GM18861 (cell line): ENCODE measurements around the gene RSU1.
A peak's percentile ranks its signal among the peaks of the same experiment; 100 is the strongest.

Source experiments
- ATAC-seq: cut with Tn5 transposase; IDR thresholded peaks from one replicate; pipeline ENCODE4 v1.9.1; 2021; ENCODE audit not compliant: unreplicated experiment

RSU1 gene

DNA sequence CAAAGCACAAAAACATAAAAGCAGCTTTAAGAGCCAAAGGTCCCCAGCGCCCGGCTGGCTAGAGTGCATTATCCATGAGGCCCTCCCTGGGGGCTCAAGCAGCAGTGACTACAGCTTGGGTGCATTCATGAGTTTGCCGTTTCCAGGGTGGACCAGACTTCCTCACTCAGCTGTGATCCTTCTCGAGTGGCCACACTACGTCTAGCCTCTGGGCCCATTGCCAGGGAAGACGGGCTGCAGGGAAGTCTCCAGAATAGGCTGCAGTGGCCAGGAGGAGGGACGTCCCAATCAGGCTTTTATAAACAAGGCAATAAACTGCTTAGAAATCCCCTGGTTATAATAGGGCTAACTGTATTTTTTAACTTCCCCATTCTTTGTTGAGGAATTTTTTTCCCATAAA is 206.2 kb downstream of the RSU1 start:
- ATAC-seq, result no peak

GRCh38 chr10:16609211-16609610 is 208.0 kb downstream of the RSU1 start:
- ATAC-seq, result no peak

GRCh38 chr10:16606923-16607322 is 210.3 kb downstream of the RSU1 start:
- no peak for ATAC-seq

DNA sequence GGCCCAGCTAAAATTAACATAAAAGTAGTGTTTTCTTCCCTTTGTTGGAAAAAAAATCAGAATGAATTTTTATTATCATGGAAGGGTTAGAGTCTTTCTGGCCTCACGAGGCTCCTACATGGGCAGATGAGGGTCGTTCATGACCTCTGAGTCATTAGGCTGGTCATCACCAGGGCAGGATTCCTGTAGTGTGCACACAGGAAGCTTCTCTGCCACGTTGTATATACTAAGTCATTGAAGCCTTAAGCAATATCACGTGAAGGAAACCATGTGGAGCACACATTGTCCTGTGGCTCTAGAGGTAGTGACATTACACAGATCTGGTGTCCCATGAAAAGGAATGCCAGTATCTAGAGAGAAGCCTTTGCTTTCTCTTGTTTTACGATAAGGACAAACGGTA is 210.8 kb downstream of the RSU1 start:
- no peak for ATAC-seq

DNA sequence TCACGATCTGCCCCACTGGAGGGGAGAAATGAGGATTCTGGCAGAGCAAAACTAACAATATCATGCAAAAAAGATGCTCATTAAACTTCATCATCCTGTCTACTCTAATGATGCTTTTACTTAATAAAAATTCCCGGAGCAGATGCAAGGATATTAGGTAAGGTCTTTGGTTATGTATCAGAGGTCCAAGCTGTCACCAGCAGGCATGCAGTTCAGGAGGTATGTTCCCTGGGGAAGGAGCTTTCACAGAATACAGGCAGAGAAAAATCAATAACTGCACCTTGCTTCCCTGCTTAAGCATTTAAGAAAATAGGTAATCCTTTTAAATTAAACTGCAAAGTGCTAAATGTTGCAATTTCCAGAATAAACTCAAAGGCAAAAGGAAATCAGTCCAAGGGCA is 213.9 kb downstream of the RSU1 start:
- ATAC-seq, result no peak

GRCh38 chr10:16602104-16602775 is 215.0 kb downstream of the RSU1 start:
- ATAC-seq, result no peak

DNA sequence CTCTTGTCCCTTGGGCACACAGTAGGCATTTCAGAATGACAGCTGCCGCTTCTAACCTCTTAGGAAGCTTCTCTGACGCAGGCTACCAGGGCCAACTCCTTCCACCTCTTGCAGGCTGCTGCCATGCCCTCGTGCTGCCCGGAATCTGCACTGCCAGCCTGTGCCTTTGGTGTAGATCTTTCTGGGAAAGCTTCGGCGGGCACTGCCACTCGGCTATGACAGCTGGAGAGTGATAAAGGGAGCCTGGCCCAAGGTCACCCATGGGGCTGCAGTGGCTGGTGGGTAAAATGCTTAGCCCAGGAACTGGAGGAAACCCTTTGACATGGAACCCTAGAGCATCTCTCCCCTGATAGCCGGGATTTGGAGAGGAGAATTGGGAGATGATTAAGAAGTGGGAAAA is 217.6 kb downstream of the RSU1 start:
- no peak for ATAC-seq

DNA sequence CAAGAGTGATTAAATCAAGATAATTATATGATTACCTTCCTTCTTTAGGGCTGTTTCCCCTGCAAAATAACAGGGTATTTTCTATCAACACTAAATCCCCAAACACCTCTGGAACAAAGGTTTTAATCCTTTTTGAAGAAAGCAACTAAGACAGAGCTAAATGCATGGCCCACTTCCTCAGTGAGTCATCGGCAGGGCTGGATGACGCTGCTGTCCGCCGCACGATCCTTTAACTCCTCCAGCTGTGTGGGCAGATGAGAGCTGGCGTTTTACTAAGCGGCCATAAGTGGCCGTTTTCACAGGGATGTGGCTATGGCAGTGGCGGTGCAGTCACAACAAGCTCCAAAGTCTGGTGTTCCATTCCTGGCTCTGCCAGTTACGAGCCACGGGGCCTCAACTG is 219.6 kb downstream of the RSU1 start:
- no peak for ATAC-seq

GRCh38 chr10:16592378-16592777 is 224.8 kb downstream of the RSU1 start:
- no peak for ATAC-seq

- peak; percentile 87 for ATAC-seq
Measured at GRCh38 chr10:16586358-16587138, 230.7 kb downstream of the RSU1 start.

DNA sequence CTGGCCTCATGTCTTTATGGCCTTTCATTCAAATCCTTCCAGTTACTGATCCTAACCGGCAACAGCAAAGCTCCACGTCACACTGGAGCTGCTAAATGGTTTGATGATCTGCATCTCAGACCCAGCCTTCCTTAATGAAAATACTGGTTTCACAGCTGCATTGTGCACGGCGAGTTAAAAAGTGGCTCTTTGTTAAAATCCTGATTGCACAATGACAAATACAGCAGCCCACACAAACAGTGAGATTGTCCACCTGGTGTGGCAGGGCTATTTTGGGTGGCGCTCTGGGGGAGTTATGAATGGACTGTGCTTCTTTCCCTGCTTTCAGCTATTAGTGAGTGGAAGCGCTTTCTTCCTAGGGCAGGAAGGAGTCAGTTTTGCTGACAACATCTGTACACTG is 232.1 kb downstream of the RSU1 start:
- no peak for ATAC-seq

GRCh38 chr10:16583382-16583781 is 233.8 kb downstream of the RSU1 start:
- ATAC-seq, result no peak

GRCh38 chr10:16581202-16581601 is 236.0 kb downstream of the RSU1 start:
- no peak for ATAC-seq

DNA sequence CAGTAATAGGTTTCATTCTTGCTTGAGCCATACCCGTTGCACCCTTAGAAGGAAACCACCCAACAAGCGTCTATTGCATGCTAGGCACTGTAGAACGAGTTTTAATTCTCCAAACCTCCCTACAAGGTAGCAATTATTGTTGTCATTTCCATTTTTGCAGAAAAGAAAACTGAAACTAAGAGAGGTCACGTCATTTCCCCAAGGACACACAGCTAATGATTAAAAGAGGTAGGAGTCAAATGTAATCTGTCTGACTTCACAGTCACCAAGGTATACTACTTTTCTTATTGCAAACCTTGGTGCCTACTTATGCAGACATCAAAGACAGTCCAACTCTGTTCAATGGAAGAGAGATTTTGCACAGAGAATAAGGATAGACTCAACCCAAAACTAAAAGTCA is 246.5 kb downstream of the RSU1 start:
- peak; percentile 97 for ATAC-seq

GRCh38 chr10:16566202-16566805 is 250.9 kb downstream of the RSU1 start:
- no peak for ATAC-seq

DNA sequence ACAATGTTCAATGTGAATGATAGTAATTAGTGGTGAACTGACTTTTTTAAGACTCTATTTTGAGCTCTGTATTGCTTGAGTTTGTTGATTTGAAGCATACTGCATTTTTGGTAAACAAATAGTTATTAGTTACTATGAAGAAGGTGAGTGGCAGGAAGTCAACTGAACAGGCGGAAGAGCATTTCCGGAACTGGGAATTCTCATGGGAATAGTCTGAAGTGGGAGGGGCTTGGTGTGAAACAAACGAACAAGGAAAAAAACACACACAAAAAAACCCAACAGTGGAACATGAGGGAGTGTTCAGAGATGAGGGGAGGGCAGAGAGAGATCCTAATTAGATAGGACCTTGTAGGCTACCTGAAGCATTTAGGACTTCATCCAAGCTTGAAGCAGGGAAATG is 251.6 kb downstream of the RSU1 start:
- ATAC-seq, result no peak

GRCh38 chr10:16562891-16563290 is 254.3 kb downstream of the RSU1 start:
- ATAC-seq, result no peak

DNA sequence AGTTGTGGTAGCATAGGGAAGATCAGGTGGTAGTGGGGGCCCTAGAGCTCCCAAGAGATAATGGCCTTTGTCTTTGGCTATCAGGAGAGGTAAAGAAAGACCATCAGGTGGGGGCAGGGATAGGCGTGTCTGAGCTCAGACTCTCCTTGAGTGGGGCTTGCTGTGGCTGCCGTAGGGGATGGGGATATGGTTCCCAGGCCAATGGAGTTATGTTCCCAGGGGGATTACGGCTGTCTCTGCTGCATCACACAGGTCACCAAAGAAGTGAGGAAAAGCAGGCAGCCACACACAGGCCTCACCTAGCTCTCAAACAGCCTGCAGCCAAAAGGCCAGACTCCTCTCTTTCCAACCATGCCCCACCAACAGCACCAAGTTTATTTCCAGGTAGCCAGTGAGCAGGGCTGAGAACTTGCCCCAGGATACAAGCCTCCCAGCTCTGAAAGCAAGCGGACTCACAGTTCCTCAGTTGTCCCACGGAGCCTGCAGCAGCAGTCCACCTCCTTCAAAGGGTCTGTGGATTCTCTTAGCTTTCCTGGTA is 257.9 kb downstream of the RSU1 start:
- no peak for ATAC-seq

- ATAC-seq, result no peak
Measured at GRCh38 chr10:16547973-16548372, 269.3 kb downstream of the RSU1 start.

- no peak for ATAC-seq
Measured at GRCh38 chr10:16545116-16545736, 272.0 kb downstream of the RSU1 start.

DNA sequence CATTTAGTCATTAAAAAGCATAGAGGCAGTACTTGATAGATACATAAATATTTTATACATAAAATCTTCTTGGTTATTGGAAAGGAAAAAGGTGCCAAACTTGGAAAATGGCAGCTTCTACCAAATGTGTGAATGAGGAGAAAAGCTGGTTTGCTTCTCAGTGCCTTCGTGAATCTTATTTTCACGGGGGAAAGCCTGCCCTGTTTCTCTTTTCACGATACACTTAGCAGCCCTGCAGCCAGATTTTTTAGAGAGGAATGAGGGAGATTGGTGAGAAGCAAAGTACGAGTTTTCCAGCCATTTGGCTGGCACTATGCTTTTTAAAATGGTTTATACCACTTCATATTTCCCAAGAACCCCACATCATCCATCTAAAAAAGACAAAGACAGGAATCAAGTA is 272.6 kb downstream of the RSU1 start:
- no peak for ATAC-seq

- ATAC-seq, result no peak
Measured at GRCh38 chr10:16544099-16544498, 273.1 kb downstream of the RSU1 start.
